ENCODE measurements around the gene SMIM44.

SMIM44 gene

DNA sequence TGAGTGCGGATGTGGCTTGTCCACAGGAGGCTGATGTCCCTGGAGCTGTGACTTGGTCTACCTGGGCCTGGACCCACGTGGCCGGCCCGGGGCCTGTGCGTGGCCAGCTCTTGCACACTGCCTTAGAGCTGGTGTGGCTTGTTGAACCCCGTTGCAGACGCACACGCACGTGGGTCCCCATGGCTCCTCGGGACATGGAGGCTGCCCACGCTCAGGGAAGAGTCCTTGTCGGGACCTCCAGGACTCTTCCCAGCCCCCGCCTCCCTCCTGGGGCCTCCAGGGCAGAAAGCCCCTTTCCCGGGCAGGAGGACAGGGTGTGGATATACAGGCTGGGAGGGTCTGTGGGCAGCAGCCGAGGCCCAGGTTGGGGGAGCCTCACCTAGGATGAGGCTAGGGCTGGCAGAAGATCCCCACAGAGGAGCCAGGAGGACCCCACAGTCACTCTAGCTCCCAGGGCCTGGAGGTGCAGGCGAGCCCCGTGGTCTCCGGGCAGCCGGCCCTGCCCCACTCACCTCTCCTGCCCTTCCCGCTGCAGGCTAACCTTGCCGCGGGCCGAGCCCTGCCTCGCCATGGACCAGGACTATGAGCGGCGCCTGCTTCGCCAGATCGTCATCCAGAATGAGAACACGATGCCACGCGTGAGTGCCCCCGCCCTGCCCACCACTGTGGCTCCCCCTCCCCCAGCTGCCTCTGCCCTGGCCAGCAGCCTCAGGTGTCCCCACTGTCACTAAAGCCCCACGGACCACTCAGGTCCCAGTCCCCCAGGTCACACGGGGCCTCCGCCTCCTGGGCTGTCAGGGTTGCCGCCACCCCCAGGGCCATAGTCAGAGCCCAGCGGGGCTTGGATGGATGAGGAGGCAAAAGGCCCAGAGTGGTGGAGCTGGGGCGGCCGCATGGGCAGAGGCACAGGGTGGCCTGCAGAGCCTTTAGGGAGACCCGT, 39.5 kb upstream of the SMIM44 start:
- Histone ChIP-seq H3K36me3 (ENCODE audit: insufficient read depth, low read length) (peaks cover 4% of the 10 kb centered on the region; the same call in 1 of the 2 replicates), H3K9me3 (ENCODE audit: control insufficient read depth, insufficient read depth, low read length) (no peaks in the 10 kb centered on the region), H3K4me1 (ENCODE audit: insufficient read depth, low read length) (peaks cover 20% of the 10 kb centered on the region), H3K9ac (ENCODE audit: low read depth, low read length) (no peak overlapping the region)

DNA sequence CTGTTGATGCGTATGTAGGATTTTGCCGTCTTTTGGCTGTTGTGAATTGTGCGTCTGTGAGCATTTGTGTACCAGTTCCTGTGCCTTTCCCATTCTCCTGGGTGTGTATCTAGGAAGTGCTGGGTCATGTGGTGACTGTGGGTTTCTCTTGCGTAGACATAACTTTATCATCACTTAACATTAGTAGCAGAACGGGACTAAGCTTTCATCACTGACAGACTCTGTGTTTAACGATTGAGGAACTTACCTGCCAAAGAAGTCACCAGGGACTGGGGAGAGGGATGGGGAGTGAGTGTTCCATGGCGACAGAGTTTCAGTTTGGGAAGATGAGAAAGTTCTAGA, 37.8 kb upstream of the SMIM44 start:
- peaks cover 21% of the 10 kb centered on the region for H3K4me1 ChIP-seq (ENCODE audit: insufficient read depth, low read length)
- no peaks in the 10 kb centered on the region for H3K36me3 ChIP-seq (ENCODE audit: insufficient read depth, low read length)
- H3K9ac ChIP-seq (ENCODE audit: low read depth, low read length): no peak overlapping the region
- H3K9me3 ChIP-seq (ENCODE audit: control insufficient read depth, insufficient read depth, low read length): no peaks in the 10 kb centered on the region

DNA sequence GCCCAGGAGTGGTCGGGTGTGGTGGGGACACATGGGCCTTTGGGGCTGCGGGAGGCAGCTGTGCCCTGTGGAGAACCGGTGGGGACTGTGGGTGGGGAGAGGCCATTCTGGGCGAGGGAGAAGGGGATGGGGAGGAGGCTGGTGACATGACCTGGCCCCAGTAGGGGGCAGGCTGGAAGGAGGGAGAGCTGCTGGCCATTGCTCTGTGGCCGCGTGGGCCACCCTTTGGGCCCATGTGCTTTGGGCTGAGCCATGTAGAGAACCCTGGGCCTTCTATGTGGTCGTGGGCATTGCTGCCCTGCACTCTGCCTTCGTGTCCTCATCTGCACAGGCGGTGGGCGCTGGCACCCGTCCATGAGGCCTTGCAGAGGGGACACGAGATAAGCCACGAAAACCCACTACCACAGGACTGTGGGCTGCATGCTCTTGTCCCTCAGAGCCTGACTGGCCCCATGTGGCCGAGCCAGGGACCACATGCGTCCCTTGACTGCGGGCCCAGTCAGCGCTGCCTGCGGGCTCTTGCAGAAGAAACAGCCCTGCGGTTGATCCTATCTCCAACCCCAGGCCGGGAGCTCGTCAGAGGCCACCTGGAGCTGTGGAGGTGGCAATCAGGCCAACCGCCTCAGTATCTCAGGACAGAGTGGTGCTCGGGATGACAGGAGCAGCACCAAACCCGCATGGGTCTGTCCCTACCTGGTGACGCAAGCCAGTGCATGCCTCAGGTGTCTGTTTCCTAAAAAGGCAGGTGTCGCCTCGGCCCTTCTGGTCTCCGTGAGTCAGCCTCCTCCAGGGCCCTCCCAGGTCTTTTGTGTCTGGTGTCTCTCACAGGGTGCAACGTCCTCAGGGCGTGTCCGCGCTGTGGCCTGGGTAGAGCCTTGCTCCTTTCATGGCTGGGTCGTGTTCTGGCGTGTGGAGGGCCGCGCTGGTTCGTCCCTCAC, 37.2 kb upstream of the SMIM44 start:
- Histone ChIP-seq H3K36me3 (ENCODE audit: insufficient read depth, low read length) (no peaks in the 10 kb centered on the region), H3K9ac (ENCODE audit: low read depth, low read length) (no peak overlapping the region), H3K9me3 (ENCODE audit: control insufficient read depth, insufficient read depth, low read length) (no peaks in the 10 kb centered on the region)

DNA sequence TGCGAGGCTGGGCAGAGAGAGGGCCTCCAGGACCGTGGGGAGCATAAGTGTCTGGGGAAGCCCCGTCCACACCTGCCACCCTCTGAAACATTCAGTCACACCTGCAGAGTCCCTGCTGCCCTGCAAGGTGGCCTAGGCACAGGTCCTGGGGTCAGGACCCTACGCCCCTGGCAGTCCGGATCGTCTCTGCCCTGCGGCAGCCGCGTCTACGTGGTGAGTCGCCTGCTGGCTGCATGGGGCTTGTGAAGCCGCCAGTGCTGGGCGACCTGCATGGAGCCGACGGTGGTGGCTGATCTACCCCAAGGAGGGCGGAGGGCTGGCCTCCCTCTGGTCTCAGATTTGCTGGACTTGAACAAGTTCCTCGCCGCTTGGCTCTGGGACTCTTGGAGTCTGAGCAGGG, 35.9 kb upstream of the SMIM44 start:
- Histone ChIP-seq H3K36me3 (ENCODE audit: insufficient read depth, low read length) (no peaks in the 10 kb centered on the region), H3K4me1 (ENCODE audit: insufficient read depth, low read length) (peaks cover 28% of the 10 kb centered on the region), H3K9ac (ENCODE audit: low read depth, low read length) (no peak overlapping the region), H3K9me3 (ENCODE audit: control insufficient read depth, insufficient read depth, low read length) (no peaks in the 10 kb centered on the region)

More for the DNA sequence above, 37.2 kb upstream of the SMIM44 start:
- H3K4me1 ChIP-seq (ENCODE audit: insufficient read depth, low read length): peaks cover 21% of the 10 kb centered on the region

DNA sequence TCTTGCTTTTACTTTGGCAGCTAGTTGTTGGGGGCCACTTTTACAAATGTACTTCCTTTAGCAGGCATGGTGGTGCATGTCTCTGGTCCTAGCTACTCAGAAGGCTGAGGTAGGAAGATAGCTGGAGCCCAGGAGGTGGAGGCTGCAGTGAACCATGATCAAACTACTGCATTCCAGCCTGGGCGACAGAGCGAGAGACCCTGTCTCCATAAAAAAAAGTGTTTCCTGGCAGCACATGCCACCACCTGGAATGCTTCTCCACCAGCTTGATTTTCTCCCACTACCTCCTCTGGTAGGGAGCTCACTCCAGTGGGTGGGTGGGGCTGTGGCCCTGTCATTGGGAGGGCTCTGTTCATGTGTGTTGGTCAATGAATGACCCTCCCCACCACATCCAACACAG, 35.4 kb upstream of the SMIM44 start:
- no peak overlapping the region for H3K9ac ChIP-seq (ENCODE audit: low read depth, low read length)

DNA sequence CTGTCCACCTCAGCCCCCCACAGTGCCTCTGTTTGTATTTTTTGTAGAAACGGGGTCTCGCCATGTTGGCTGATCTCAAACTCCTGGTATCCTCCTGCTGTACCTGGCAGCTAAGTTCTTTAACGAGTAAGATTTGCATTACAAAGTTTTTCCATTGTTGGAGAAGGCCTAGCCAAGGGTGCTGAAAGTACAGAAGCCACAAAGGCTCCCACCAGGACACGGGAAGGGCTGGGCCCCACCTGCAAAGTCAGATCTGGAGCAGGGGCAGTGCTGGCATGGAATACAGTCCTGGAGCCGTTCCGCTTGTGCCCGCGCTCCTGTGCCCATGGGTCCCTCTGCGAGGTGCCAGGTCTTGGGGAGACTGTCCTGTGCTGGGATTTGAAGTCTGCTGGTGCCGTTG, 35.0 kb upstream of the SMIM44 start:
- peaks cover 28% of the 10 kb centered on the region for H3K4me1 ChIP-seq (ENCODE audit: insufficient read depth, low read length)
- H3K36me3 ChIP-seq (ENCODE audit: insufficient read depth, low read length): no peaks in the 10 kb centered on the region
- no peak overlapping the region for H3K9ac ChIP-seq (ENCODE audit: low read depth, low read length)
- H3K9me3 ChIP-seq (ENCODE audit: control insufficient read depth, insufficient read depth, low read length): no peaks in the 10 kb centered on the region

More for the DNA sequence above, 35.4 kb upstream of the SMIM44 start:
- H3K4me1 ChIP-seq (ENCODE audit: insufficient read depth, low read length): peaks cover 28% of the 10 kb centered on the region
- no peaks in the 10 kb centered on the region for H3K9me3 ChIP-seq (ENCODE audit: control insufficient read depth, insufficient read depth, low read length)
- no peaks in the 10 kb centered on the region for H3K36me3 ChIP-seq (ENCODE audit: insufficient read depth, low read length)

DNA sequence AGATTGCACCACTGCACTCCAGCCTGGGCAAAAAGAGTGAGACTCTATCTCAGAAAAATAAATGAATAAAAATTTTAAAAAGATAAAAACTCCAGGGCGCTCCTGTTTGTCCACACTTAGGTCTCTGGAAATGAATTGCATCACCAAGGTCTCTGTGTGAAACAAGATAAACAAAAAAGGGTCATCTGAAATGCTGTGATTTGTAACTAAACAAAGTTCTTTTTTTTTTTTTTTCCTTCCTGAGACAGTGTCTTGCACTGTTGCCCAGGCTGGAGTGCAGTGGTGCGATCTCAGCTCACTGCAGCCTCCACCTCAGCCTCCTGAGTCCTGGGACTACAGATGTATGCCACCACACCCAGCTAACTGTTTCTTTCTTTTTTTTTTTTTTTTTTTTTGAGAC, 34.4 kb upstream of the SMIM44 start:
- Histone ChIP-seq H3K4me1 (ENCODE audit: insufficient read depth, low read length) (peaks cover 28% of the 10 kb centered on the region), H3K36me3 (ENCODE audit: insufficient read depth, low read length) (no peaks in the 10 kb centered on the region), H3K9me3 (ENCODE audit: control insufficient read depth, insufficient read depth, low read length) (no peaks in the 10 kb centered on the region), H3K9ac (ENCODE audit: low read depth, low read length) (no peak overlapping the region)

DNA sequence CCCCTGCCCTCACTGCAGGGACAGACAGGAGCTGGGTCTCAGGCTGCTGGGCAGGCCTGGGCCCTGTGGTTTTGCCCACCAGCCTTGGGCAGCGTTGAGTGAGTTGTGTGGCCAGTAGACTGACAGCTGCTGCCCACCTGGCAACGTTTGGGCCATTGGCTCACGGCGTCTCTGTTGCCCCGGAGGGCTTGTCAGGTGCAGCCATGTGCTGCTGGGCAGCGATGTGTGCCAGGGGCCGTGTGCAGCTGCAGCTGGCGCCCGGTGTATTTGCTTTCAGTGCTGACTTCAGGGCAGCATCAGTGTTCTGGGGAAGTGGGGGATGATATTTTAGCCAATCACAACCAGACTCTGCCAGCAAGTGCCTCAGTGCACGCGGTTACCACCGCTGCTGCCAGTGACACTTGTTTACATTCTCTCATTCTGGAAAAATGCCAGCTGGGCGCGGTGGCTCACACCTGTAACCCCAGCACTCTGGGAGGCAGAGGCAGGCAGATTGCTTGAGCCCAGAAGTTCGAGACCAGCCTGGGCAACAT, 33.5 kb upstream of the SMIM44 start:
- Histone ChIP-seq H3K36me3 (ENCODE audit: insufficient read depth, low read length) (no peaks in the 10 kb centered on the region), H3K9me3 (ENCODE audit: control insufficient read depth, insufficient read depth, low read length) (no peaks in the 10 kb centered on the region), H3K9ac (ENCODE audit: low read depth, low read length) (no peak overlapping the region), H3K4me1 (ENCODE audit: insufficient read depth, low read length) (peaks cover 28% of the 10 kb centered on the region)

DNA sequence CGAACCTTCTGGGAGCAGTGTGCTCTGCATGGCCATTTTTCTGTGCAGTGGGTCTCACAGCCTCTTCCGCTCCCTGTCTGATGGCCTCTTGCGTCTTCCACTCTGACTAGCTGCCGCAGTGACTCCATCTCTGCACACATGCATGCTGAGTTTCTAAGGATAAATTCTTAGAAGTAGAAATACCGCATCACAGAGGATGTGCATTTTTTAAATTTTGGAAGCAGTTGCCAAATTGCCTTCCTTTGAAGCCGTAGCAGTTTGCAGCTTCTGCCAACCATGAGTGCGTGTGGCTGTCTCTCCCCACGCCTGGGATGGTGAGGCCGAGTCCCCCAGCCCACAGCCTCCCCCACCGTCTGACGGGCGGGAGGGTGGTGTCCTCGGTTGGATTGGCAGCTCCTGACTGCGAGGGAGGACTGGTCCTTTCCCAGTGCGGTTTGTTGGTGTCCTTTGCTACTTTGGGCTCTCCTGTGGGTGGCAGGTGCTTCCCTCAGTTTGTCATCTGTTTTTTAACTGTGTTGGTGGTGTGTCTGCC, 32.7 kb upstream of the SMIM44 start:
- H3K9me3 ChIP-seq (ENCODE audit: control insufficient read depth, insufficient read depth, low read length): no peaks in the 10 kb centered on the region
- no peak overlapping the region for H3K9ac ChIP-seq (ENCODE audit: low read depth, low read length)
- H3K36me3 ChIP-seq (ENCODE audit: insufficient read depth, low read length): no peaks in the 10 kb centered on the region
- H3K4me1 ChIP-seq (ENCODE audit: insufficient read depth, low read length): peaks cover 27% of the 10 kb centered on the region

DNA sequence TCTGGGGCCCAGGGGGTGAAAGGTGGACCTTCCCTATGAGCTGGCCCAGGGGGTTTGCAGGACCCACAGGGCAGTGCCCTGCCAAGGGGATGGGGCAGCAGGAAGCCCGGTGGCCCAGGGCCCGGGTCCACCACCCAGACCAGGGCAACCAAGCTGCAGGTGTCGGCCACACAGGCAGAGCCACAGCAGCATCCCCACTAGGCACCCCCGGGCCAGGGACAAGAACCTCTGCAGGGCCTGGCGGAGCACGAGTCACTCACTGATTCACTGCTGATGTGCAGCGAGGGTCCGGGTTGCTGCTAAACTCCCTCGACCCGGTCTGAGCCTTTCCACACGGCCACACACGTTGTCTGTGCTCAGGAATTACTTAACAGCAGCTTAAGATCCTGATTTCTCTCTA, 31.7 kb upstream of the SMIM44 start:
- H3K36me3 ChIP-seq (ENCODE audit: insufficient read depth, low read length): no peaks in the 10 kb centered on the region
- no peak overlapping the region for H3K9ac ChIP-seq (ENCODE audit: low read depth, low read length)

DNA sequence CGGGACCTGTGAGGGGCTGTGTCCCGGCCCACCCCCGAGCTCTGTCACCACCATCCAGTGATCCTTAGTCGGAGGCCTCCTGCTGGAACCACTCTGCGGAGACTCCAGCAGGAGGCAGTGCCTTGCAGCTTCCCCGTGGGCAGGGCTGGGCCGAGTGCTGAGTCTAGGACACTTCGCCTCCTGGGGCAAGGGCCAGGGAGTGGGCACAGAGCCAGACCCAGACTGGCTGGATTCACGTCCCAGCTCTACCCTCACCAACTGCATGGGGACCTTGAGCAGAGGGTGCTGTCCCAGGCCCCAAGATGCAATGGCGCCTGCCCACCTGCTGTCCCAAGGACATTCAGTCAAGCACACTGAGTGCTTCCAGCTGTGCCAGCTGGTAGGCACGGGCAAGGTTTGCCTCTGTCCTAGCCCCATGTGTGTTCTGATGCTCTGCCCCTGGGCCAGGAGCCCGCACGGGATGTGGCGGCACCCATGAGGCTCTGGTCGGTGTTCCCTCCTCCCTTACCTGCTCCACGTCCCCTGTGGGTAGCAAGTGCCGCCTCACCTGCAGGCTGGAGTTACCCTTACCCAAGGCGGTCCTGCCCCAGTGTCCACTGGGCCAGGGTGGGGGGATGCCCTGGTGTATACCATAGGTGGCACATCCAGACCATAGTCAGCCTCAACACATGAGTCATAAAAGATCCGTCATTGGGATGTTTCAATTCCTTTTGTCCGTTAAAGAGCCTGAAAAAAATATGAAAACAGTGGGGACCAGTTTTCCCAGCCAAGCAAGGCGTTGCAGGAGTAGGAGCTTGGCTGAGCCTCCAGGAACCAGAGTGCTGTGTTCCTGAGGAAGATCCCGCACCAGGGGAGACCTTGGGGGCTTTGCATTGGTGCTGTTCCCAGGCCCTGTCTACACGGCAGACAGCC, 30.2 kb upstream of the SMIM44 start:
- H3K9me3 ChIP-seq (ENCODE audit: control insufficient read depth, insufficient read depth, low read length): no peaks in the 10 kb centered on the region
- no peak overlapping the region for H3K9ac ChIP-seq (ENCODE audit: low read depth, low read length)
- H3K4me1 ChIP-seq (ENCODE audit: insufficient read depth, low read length): peaks cover 12% of the 10 kb centered on the region
- H3K36me3 ChIP-seq (ENCODE audit: insufficient read depth, low read length): no peaks in the 10 kb centered on the region

More for the DNA sequence above, 31.7 kb upstream of the SMIM44 start:
- Histone ChIP-seq H3K4me1 (ENCODE audit: insufficient read depth, low read length) (peaks cover 22% of the 10 kb centered on the region), H3K9me3 (ENCODE audit: control insufficient read depth, insufficient read depth, low read length) (no peaks in the 10 kb centered on the region)

DNA sequence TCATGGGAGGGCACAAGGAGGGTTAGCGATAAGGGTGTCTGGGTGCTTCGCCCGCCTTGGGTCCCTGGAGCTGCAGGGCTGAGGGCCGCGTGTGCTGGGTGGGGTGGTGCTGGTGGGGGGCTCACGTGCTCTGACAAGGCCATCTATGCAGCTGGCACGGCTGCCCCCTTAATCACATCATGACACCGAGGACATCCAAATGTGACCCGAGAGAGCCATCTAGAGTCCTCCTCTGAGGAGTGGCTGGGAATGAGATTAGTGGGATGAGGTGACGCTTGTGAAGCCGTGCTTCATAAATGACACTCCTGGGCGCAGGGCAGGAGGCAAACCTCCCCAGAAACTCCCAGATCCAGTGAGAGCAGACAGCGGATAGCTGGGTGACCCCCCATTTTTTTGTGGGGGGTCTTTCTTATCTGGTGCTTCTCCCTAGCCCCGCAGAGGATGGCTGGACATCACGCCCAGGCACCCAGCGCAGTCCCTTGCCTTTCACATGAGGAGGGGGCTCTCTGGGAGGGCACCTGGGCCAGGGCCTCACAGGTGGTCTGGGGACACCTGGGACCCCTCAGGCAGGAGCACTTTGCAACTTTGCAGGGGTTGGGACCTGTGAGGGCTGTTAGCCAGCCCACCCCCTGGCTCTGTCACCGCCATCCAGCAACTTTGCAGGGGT, 29.5 kb upstream of the SMIM44 start:
- no peaks in the 10 kb centered on the region for H3K36me3 ChIP-seq (ENCODE audit: insufficient read depth, low read length)
- no peak overlapping the region for H3K9ac ChIP-seq (ENCODE audit: low read depth, low read length)
- H3K4me1 ChIP-seq (ENCODE audit: insufficient read depth, low read length): peaks cover 9% of the 10 kb centered on the region; the same call in 1 of the 2 replicates
- no peaks in the 10 kb centered on the region for H3K9me3 ChIP-seq (ENCODE audit: control insufficient read depth, insufficient read depth, low read length)
